Tibial nerve (tissue), 3 donors: ENCODE measurements around the gene PLCH2.

ENCODE experiments used
- POLR2A ChIP-seq, 2 donors: fragments of 450-650 bp; IDR thresholded peaks; one replicate each; pipeline ENCODE4 v1.6.1; 2017; ENCODE audit warnings: antibody characterized with exemption in 2 of 2, mild to moderate bottlenecking in 2 of 2, moderate library complexity in 2 of 2
- TF ChIP-seq, protein P1 (sequence below), 5 experiments: fragments of 200-600 bp in 3 of 5; fragments of 450-650 bp in 2 of 5; sonication (generic) in 3 of 5; IDR thresholded peaks; one replicate each; pipeline ENCODE4 v1.5.1; 2016 to 2019; ENCODE audit warnings: antibody characterized with exemption in 5 of 5, mild to moderate bottlenecking in 3 of 5, moderate library complexity in 2 of 5

- no peak for TF ChIP-seq POLR2A (IDR thresholded peaks at IDR 0.05)
- TF ChIP-seq, protein P1, sequence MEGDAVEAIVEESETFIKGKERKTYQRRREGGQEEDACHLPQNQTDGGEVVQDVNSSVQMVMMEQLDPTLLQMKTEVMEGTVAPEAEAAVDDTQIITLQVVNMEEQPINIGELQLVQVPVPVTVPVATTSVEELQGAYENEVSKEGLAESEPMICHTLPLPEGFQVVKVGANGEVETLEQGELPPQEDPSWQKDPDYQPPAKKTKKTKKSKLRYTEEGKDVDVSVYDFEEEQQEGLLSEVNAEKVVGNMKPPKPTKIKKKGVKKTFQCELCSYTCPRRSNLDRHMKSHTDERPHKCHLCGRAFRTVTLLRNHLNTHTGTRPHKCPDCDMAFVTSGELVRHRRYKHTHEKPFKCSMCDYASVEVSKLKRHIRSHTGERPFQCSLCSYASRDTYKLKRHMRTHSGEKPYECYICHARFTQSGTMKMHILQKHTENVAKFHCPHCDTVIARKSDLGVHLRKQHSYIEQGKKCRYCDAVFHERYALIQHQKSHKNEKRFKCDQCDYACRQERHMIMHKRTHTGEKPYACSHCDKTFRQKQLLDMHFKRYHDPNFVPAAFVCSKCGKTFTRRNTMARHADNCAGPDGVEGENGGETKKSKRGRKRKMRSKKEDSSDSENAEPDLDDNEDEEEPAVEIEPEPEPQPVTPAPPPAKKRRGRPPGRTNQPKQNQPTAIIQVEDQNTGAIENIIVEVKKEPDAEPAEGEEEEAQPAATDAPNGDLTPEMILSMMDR (IDR thresholded peaks at IDR 0.05): no peak
Measured at GRCh38 chr1:2540816-2541492, 64.9 kb downstream of the PLCH2 start.
